ENCODE results near the gene SEC31B.
A peak's percentile ranks its signal among the peaks of the same experiment; 100 is the strongest.

Gene SEC31B

DNA sequence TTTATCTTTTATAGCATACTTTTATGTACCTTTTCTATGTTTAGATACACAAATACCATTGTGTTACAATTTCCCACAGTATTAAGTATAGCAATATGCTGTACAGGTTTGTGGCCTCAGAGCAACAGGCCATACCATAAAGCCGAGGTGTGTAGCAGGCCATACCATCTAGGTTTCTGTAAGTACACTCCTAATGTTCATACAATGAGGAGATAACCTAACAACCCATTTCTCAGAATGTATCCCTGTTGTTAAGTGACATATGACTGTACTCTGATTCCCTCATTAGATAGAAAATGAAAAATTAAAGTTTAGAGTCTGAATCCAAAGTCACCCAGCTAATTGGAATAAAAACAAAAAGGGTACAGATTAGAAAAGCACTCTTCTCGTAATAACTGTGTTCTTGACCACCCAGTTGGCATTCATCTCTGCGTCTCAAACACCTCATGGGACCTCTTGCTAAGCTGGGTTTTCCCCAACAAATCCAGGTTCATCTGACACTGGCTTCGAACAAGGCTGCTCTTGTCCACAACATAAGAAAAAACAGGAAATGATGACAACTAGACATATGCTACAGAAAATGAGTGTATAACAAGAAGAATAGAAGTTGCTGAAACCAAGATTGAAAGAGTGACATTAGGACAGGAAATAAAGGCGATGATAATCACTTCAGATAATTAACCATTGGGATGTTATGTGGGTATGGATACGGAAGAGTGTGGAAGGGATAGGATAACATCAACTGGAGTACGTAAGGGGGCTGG is 8.6 kb upstream of the SEC31B start:
- Histone ChIP-seq H3K4me1 (ENCODE audit: control insufficient read depth, insufficient read depth, low read length) (peaks cover 10% of the 10 kb centered on the region), H3K4me3 (ENCODE audit: low read length) (peak overlapping the region; percentile 81), H3K27me3 (ENCODE audit: control insufficient read depth, insufficient read depth, low read length) (no peaks in the 10 kb centered on the region), H3K9me3 (ENCODE audit: control insufficient read depth, low read length) (no peaks in the 10 kb centered on the region), H3K36me3 (ENCODE audit: control insufficient read depth, insufficient read depth, low read length) (no peaks in the 10 kb centered on the region), H3K9ac (ENCODE audit: low read length) (peak overlapping the region; percentile 92)

DNA sequence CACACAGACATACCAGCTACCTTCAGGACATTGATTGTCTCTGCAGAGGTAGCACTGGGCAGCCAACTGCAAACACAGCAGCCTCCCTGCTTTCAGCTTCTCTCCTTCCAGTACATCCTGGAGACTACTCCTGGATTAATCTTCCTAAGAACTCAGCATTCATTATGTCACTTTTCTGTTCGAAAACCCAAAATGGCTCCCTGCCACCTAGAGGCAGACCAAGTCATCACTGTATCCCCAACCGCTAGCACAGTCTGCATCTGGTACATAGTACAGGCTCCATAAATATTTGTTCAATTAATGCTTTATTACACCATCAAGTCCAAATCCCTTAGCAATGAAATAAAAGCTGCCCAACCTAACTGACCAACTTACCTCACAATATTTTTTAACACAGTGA is 5.0 kb upstream of the SEC31B start:
- no peaks in the 10 kb centered on the region for H3K36me3 ChIP-seq (ENCODE audit: control insufficient read depth, insufficient read depth, low read length)
- peaks cover 5% of the 10 kb centered on the region for H3K27me3 ChIP-seq (ENCODE audit: control insufficient read depth, insufficient read depth, low read length)
- no peak overlapping the region for H3K4me3 ChIP-seq (ENCODE audit: low read length)
- H3K9me3 ChIP-seq (ENCODE audit: control insufficient read depth, low read length), result no peaks in the 10 kb centered on the region
- no peak overlapping the region for H3K9ac ChIP-seq (ENCODE audit: low read length)
- H3K4me1 ChIP-seq (ENCODE audit: control insufficient read depth, insufficient read depth, low read length), result peaks cover 8% of the 10 kb centered on the region

DNA sequence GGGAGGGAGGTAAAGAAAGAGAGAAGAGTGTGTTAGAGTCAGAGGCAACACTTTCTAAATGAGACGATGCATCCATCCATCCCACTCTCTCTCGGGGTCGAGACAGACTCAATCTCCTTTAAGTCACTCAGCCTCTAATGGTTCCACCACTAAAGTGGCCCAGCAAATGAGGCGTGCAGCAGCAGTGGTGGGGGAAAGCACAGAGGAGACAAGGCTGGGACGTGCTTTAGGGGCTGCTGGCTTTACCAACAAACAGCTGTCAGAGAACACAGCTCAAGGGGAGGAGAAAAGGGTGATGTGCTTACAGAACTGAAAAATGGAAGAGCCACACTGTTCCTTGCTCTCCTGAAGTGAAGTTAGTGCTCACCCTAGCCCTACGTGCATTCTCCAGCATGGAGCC is 4.5 kb upstream of the SEC31B start:
- H3K36me3 ChIP-seq (ENCODE audit: control insufficient read depth, insufficient read depth, low read length), result no peaks in the 10 kb centered on the region
- no peaks in the 10 kb centered on the region for H3K9me3 ChIP-seq (ENCODE audit: control insufficient read depth, low read length)
- H3K27me3 ChIP-seq (ENCODE audit: control insufficient read depth, insufficient read depth, low read length), result peaks cover 10% of the 10 kb centered on the region
- H3K4me3 ChIP-seq (ENCODE audit: low read length), result no peak overlapping the region
- H3K9ac ChIP-seq (ENCODE audit: low read length), result no peak overlapping the region
- peaks cover 13% of the 10 kb centered on the region for H3K4me1 ChIP-seq (ENCODE audit: control insufficient read depth, insufficient read depth, low read length)

DNA sequence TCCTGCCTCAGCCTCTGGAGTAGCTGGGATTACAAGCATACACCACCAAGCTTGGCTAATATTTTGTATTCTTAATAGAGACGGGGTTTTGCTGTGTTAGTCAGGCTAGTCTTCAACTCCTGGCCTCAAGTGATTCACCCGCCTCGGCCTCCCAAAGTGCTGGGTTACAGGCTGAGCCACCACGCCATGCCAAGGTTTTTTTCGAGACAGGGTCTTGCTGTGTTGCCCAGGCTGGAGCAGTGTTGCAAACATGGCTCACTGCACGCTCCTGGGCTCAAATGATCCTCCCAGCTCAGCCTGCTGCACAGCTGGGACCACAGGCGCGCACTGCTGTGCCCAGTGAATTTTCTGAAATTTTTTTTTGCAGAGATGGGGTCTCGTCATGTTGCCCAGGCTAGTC is 3.3 kb upstream of the SEC31B start:
- H3K27me3 ChIP-seq (ENCODE audit: control insufficient read depth, insufficient read depth, low read length), result peaks cover 14% of the 10 kb centered on the region
- peaks cover 13% of the 10 kb centered on the region for H3K4me1 ChIP-seq (ENCODE audit: control insufficient read depth, insufficient read depth, low read length)
- H3K36me3 ChIP-seq (ENCODE audit: control insufficient read depth, insufficient read depth, low read length), result no peaks in the 10 kb centered on the region
- H3K9me3 ChIP-seq (ENCODE audit: control insufficient read depth, low read length), result no peaks in the 10 kb centered on the region
- no peak overlapping the region for H3K9ac ChIP-seq (ENCODE audit: low read length)
- no peak overlapping the region for H3K4me3 ChIP-seq (ENCODE audit: low read length)

DNA sequence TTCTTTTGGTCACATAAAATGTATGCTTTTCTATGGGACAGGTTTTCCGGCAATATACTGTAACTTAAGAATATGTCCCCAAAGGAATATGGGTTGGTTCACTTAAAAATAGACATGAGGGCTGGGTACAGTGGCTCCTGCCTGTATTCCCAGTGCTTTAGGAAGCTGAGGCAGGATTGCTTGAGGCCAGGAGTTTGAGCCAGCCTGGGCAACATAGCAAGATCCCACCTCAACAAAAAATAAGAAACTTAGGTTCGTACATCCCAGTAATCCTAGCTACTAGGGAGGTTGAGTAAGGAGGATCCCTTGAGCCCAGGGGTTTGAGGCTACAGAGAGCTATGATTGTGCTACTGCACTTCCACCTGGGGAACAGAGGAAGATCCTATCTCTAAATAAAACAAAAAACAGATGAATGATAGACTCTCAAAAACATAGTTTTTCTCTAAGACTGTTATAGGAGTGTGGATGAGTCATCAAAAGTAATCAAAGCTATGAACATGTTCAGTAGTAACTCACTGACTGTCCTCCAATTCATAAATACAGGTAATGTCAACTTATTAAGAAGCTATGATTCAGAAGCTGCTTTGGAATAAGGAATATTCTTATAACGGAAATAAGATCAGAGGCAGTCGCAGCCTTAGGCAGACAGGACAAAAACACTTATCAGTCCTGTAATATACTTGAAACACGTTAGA is 2.6 kb upstream of the SEC31B start:
- Histone ChIP-seq H3K36me3 (ENCODE audit: control insufficient read depth, insufficient read depth, low read length) (no peaks in the 10 kb centered on the region), H3K27me3 (ENCODE audit: control insufficient read depth, insufficient read depth, low read length) (peaks cover 14% of the 10 kb centered on the region), H3K9ac (ENCODE audit: low read length) (no peak overlapping the region), H3K9me3 (ENCODE audit: control insufficient read depth, low read length) (no peaks in the 10 kb centered on the region), H3K4me1 (ENCODE audit: control insufficient read depth, insufficient read depth, low read length) (peaks cover 13% of the 10 kb centered on the region), H3K4me3 (ENCODE audit: low read length) (no peak overlapping the region)

DNA sequence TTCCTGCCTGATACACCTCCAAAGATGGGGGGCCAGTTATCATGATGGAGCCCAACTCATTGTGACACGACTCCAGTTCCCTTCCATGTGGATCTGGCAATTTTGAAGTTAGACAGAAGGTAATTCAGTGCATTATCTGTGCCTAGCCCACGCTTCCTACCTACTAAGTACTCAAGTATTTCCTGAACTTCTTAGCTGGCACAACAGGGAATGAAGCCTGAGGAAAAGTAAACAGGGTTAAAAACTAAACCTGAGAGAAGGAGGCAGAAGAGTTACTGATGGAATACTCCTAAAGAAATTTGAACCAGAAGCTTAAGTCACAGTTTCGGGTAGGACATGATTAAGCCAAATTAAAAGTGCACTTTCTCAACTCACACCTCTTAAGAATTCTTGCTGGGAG is 1.1 kb upstream of the SEC31B start:
- Histone ChIP-seq H3K4me3 (ENCODE audit: low read length) (no peak overlapping the region), H3K27me3 (ENCODE audit: control insufficient read depth, insufficient read depth, low read length) (peaks cover 14% of the 10 kb centered on the region), H3K4me1 (ENCODE audit: control insufficient read depth, insufficient read depth, low read length) (peaks cover 13% of the 10 kb centered on the region), H3K9ac (ENCODE audit: low read length) (no peak overlapping the region), H3K36me3 (ENCODE audit: control insufficient read depth, insufficient read depth, low read length) (no peaks in the 10 kb centered on the region), H3K9me3 (ENCODE audit: control insufficient read depth, low read length) (no peaks in the 10 kb centered on the region)

DNA sequence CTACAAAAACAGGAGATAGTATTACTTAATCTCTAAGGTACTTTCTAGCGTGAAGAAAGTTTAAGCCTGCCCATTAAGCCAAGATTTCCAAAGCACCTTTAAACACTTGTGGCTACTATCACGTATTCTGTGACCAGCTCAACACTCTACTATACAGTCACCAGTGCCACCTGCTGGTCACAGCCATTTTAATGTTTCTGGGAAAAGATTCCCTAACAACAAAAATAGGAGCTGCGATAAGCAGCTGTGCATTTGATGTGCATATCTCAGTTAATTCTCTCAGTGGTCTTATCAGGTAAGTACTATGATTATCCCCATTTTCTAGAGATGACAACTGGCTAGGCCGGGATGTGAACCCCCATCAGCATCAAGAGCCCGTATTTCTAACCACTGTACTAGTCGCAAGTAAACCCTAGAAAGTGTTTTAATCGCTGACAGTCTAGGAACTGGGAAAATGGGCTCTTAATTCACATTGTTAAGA is 860 bp downstream of the SEC31B start:
- H3K4me3 ChIP-seq (ENCODE audit: low read length), result no peak overlapping the region
- H3K27me3 ChIP-seq (ENCODE audit: control insufficient read depth, insufficient read depth, low read length), result peaks cover 14% of the 10 kb centered on the region
- no peaks in the 10 kb centered on the region for H3K9me3 ChIP-seq (ENCODE audit: control insufficient read depth, low read length)
- H3K4me1 ChIP-seq (ENCODE audit: control insufficient read depth, insufficient read depth, low read length), result peaks cover 13% of the 10 kb centered on the region
- no peaks in the 10 kb centered on the region for H3K36me3 ChIP-seq (ENCODE audit: control insufficient read depth, insufficient read depth, low read length)
- no peak overlapping the region for H3K9ac ChIP-seq (ENCODE audit: low read length)

DNA sequence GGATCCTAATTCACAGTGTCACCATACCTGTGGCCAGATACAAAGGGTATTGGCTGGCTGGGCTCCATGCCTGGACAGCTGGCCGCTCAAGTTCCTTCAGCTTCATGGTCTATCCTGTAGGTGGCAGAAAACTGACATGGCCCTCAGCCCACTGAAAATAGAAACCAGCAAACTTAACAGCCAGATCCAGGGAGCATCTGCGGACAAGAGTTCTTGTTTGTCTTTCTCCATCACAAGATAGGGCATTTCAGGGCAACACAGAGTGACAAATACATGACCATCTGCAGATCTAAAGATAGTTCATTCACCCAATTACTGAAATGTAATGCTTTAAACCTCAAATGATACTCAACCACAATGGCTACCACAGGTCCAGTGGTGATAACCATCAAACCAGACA is 2.8 kb downstream of the SEC31B start:
- no peak overlapping the region for H3K4me3 ChIP-seq (ENCODE audit: low read length)
- H3K27me3 ChIP-seq (ENCODE audit: control insufficient read depth, insufficient read depth, low read length), result peaks cover 14% of the 10 kb centered on the region
- H3K9ac ChIP-seq (ENCODE audit: low read length), result no peak overlapping the region
- no peaks in the 10 kb centered on the region for H3K9me3 ChIP-seq (ENCODE audit: control insufficient read depth, low read length)
- H3K4me1 ChIP-seq (ENCODE audit: control insufficient read depth, insufficient read depth, low read length), result peaks cover 13% of the 10 kb centered on the region
- H3K36me3 ChIP-seq (ENCODE audit: control insufficient read depth, insufficient read depth, low read length), result no peaks in the 10 kb centered on the region

DNA sequence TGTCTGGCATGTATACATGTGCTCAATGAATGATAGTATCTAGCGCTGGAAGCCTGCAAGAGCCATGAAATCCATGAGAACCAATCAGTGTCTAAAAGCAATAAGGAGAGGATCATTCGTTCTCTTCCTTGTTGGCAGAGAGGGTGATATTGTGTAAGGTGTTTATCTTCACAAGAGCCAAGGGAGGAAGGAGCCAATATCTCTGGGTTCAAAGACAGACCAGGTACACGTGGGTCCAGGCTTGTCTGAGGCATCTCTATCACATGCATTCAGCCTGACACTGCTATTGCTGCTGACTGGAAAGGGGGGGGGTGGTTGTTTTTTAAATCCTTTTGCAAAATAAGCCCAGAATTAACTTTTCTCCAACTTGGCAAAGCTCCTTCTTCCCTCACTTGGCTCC is 4.0 kb downstream of the SEC31B start:
- no peaks in the 10 kb centered on the region for H3K36me3 ChIP-seq (ENCODE audit: control insufficient read depth, insufficient read depth, low read length)

DNA sequence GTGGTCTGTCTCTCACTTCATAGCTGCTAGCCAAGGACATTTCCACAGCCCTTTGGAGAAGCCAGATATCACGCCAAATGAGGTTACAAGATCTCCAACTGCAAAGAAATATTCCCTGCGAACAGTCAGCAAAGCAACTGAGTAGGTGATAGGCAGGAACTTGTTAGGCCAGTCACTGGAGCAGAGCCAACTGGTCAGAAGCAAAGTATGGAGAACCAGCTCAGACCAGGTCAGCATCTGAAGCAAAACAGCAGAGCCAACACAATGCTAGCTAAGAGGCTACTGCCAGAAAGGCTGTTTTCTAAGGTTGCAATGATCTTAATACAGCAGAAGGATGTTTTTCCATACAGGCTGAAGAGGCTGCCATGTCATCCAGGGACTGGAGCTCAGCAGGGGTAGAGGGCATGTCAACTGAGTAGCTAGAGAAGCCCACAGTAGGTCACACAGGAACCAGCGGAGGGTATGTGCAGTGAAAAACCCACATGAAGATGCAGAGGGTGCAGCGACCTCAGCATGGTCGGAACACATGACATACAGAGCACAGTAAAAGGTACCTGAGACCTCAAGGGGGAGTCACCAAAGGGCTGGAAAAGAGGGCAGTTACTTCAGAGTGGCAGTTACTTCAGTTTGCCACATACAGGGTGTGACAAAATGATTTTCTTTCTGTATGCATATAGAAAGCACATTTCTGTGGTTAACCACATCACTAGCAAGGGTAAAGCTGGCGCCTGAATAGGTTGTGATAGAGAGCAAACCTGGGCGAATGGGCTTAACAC is 8.9 kb downstream of the SEC31B start:
- Histone ChIP-seq H3K4me3 (ENCODE audit: low read length) (no peak overlapping the region), H3K36me3 (ENCODE audit: control insufficient read depth, insufficient read depth, low read length) (no peaks in the 10 kb centered on the region), H3K27me3 (ENCODE audit: control insufficient read depth, insufficient read depth, low read length) (no peaks in the 10 kb centered on the region), H3K4me1 (ENCODE audit: control insufficient read depth, insufficient read depth, low read length) (peaks cover 16% of the 10 kb centered on the region), H3K9me3 (ENCODE audit: control insufficient read depth, low read length) (no peaks in the 10 kb centered on the region), H3K9ac (ENCODE audit: low read length) (no peak overlapping the region)

More for the DNA sequence above, 4.0 kb downstream of the SEC31B start:
- peaks cover 18% of the 10 kb centered on the region for H3K4me1 ChIP-seq (ENCODE audit: control insufficient read depth, insufficient read depth, low read length)
- H3K9me3 ChIP-seq (ENCODE audit: control insufficient read depth, low read length), result no peaks in the 10 kb centered on the region
- H3K4me3 ChIP-seq (ENCODE audit: low read length), result no peak overlapping the region
- peaks cover 14% of the 10 kb centered on the region for H3K27me3 ChIP-seq (ENCODE audit: control insufficient read depth, insufficient read depth, low read length)
- H3K9ac ChIP-seq (ENCODE audit: low read length), result no peak overlapping the region

DNA sequence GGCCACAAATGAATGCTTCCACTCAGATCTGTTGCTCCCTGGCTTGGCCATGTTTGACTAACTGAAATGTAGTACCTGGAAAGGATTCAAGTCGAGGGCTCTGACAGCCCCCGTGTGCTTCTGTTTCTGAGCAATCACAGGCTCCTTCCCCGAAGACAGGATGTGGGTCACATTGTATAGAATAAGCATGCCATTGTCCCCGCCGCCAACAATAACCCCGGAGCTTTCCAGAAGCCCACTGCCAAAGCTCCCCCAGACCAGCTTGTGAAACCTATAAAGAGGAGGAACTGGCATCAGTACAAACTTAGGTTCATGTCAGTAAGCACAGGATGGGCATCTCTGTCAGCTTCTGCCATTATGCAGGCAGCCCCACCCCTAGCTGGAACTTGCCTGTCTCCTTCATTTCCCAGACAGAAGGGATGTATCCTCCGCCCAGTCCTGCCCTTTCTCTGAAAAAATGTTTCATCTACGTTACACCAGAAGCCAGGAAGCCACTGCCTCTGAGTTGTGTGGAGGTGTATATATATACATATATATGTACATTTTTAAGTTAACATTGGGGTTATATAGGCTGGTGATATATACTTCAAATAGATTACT is 10.3 kb downstream of the SEC31B start:
- Histone ChIP-seq H3K36me3 (ENCODE audit: control insufficient read depth, insufficient read depth, low read length) (no peaks in the 10 kb centered on the region), H3K9ac (ENCODE audit: low read length) (no peak overlapping the region), H3K4me1 (ENCODE audit: control insufficient read depth, insufficient read depth, low read length) (peaks cover 16% of the 10 kb centered on the region), H3K27me3 (ENCODE audit: control insufficient read depth, insufficient read depth, low read length) (no peaks in the 10 kb centered on the region), H3K9me3 (ENCODE audit: control insufficient read depth, low read length) (no peaks in the 10 kb centered on the region), H3K4me3 (ENCODE audit: low read length) (no peak overlapping the region)
